SIG-M5 treated with dmso at 0.1 percent for 504 hours (cell line): ENCODE measurements around the gene FMN1.
"Not testable (repeated sequence)": the region's sequence is repeated elsewhere in the genome, so short reads cannot be mapped to it uniquely, and the experiment has no call there.

ENCODE experiments used
- DNase-seq: peaks from one replicate; lab custom pipeline; 2025; ENCODE audit not compliant: unreplicated experiment; lab: John Stamatoyannopoulos, UW

The FMN1 gene

DNA sequence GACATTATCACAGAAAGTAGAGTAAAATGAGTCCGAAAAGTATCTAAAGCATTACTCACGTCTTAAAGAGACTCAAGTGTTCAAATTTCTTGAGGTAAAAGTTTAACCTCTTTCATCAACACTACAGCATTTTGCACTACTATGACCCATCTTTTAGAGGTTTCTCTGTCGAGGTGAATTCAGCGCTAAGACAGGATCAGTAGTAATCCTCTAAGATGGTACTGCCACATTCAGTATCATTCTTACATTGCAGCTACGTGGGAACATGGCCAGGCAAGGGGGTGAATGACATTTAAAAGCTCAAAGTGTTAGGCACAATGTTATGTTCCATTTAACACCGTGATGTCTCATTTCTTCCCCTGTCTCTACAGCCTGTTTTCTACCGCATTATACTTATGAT, 210.8 kb downstream of the FMN1 start:
- no peak for DNase-seq

- no peak for DNase-seq
Observed at GRCh38 chr15:32982001-32982400, 212.5 kb downstream of the FMN1 start.

- no peak for DNase-seq
Observed at GRCh38 chr15:32981536-32981935, 213.0 kb downstream of the FMN1 start.

GRCh38 chr15:32979710-32980109, 214.8 kb downstream of the FMN1 start:
- no peak for DNase-seq

DNA sequence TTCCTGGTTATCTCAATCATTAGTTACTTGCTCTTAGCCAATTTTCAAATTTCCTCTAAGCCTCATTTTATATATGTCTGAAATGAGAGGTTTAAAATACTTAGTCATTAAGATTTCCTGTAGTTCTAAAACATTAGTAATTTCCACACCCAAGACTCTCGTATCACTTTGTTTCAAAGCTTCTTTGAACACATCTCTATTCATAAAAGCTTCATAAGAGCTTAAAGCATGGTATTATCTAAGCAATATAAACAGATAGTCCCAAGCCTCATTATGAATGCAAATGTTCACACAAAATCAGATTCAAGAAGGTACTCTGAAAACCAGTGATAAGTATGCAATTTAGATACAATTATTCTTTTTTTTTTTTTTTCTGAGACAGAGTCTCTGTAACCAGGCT, 217.0 kb downstream of the FMN1 start:
- no peak for DNase-seq

- no peak for DNase-seq
Observed at GRCh38 chr15:32974691-32975090, 219.8 kb downstream of the FMN1 start.

DNA sequence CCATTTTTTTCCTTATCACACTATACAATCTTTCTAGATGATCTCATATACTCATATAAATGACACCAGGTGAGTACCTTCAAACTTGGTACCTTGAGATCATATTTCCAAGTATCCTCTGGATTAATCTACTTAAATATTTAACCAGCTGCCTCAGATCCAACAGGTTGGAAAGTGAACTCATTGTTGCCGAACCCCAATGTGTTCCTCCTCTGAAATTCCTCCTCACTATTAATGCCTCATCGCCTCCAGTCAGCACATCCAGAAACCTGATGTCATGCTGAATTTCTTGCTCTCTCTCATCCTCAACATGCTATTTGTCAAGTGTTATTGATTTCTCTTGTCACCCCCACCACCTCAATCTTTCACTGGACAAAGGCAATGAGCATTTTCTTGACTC, 221.8 kb downstream of the FMN1 start:
- DNase-seq: no peak

DNA sequence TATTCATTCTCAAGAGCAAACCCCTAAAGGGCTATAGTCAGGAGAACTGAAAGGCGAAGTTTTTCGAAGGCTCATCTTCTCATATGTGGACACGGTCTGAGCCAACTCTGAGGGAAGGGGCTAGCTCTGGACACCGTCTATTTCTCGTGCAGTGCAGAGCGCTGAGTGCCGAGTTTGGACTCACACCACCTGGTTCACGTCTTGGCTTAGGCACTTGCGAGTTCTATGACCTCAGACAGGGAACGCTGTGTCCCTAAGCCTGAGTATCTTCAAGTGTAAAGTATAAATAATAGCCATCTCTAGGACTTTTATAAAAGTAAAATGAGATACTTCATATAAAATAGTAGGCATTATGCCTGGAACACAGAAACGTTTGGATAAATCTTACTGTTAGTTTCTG, 223.7 kb downstream of the FMN1 start:
- no peak for DNase-seq

DNA sequence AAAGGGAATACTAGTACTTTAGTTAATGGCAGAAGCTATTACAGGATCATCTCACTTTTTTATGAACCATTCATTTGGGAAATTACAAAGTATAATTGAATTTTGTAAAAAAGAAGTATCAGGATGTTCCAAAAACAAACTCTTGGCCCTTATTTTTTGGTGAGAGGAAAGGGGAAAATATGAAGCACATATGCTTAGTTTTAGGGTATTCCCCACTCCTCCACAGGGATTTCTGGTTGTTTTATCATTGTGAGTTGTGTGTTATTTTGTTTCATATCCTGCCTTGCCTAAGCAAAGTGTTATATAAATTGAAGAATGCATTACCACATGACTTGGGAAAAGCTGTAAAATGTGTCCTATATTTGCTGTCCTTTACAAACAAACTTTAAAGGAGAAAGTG, 227.0 kb downstream of the FMN1 start:
- DNase-seq: no peak

DNA sequence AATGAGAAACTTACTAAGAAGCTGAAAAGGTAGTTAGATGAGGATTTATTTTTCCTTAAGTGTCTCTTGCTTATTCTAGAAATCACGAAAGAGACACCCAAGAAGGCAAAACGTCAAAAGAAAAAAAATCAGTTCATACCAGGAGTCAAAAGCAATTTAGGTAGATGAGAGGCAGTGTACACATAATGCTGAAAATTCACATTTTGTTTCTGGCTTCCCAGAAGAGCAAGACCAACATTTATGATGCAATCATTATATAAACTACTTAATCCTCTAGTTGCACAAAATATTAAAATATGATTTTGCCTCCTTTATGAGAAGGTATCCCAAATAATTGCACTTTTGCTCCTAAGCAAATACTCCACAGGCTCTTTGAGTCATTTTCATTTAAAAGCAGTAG, 228.0 kb downstream of the FMN1 start:
- no peak for DNase-seq

DNA sequence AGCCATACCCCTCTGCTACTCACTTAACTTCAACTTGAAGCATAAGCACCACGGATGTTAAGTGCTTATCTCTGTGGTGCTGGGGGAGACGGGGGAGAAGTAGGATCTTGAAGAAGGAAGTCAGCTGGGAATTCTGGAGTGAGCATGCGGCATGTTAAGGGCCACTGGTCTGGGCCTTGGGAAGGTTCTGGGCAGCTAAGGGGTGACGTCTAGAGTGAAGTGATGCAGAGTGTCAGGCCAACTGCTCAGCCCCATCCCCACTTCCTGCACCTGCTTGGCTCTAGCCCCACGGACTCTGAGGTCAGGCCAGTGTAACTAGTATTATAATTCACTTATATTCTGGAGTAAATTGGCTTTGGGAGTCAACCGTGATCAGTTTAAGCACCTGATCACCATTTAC, 228.6 kb downstream of the FMN1 start:
- no peak for DNase-seq

GRCh38 chr15:32959077-32959476, 235.4 kb downstream of the FMN1 start:
- no peak for DNase-seq

DNA sequence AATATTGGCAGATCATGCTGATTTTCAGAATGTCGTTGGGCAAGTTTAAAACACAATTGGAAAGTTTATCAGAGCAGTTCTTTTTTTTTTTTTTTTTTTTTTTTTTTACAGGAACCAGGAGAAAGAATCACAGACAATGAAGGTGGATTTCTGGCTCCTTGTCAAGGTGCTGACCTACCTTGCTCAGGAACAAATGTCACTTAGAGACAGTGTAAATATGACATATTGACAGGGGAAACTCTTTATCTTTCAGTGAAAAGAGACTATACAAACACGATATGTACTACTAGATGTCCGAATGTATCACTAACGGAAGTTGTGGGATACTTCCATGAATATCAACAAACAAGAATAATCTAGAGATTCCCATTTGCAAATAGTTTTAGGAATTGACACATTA, 237.3 kb downstream of the FMN1 start:
- no peak for DNase-seq

GRCh38 chr15:32956711-32957110, 237.8 kb downstream of the FMN1 start:
- DNase-seq: no peak

DNA sequence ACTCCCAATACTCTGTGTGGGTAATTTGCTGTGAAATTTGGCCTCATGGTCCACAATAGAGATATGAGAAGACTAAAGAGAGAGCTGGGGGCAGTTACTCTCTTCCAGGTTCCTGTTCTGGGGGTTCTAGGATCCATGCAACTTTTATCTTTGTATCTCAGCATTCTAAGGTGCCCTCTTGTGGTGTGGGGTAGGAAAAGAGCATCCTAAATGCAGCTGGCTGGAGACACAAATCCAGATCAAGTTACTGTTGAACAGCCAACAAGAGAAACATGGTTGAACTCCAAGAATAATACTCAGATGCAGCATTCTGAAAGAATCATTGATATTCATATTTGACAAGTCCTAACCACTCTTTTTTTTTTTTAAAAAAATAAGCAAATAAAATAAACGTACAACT, 238.5 kb downstream of the FMN1 start:
- peak; percentile 48 for DNase-seq

GRCh38 chr15:32953533-32953910, 241.0 kb downstream of the FMN1 start:
- no peak for DNase-seq

- no peak for DNase-seq
Observed at GRCh38 chr15:32952901-32953532, 241.5 kb downstream of the FMN1 start.

GRCh38 chr15:32951736-32952464, 242.6 kb downstream of the FMN1 start:
- no peak for DNase-seq

DNA sequence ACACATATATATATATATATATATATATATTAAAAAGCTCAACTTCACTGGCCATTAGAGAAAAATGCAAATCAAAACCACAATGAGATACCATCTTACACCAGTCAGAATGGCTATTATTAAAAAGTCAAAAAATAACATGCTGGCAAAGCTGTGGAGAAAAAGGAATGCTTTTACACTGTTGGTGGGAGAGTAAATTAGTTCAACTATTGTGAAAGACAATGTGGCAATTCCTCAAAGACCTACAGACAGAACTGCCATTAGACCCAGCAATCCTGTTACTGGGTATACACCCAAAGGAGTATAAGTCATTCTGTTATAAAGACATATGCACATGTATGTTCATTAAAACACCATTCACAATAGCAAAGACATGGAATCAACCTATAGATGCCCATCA, 244.5 kb downstream of the FMN1 start:
- not testable (repeated sequence) for DNase-seq

DNA sequence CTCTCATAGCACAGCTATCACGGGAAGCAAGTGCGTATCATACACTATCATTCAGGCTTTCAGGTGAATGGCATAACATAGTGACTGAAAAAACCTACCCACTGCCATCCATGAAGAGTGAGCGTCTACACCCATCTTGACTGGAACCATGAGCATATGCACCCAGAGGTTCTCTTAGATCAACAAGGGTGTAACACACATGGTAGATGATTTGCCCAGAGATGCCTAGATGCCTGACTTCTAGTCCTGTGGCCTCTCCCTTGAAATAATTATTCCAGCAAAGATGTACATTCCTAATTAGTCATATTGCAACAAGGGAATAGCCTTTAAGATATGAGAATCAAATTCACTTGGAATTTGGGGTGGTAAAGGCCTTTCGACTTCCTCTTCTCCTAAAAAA, 248.3 kb downstream of the FMN1 start:
- DNase-seq: no peak

DNA sequence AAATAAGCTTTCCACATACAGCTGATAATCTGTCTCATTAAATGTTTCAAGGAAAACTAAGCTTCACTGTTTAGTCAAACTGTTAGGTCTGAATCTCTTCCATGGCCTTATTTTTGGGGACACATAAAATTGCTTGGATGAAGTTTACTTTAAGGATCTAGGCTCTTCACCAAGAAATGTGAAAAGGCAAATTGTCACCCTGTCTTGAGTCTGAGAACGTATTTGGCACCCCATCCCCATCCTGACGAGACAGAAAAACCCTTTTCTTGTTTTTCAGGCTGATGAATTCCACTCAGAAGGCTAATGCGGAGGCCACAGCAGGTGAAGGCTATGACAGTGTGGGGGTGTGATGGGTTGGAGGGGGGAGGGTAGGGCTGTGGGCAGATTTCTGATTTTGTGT, 250.1 kb downstream of the FMN1 start:
- DNase-seq: no peak

DNA sequence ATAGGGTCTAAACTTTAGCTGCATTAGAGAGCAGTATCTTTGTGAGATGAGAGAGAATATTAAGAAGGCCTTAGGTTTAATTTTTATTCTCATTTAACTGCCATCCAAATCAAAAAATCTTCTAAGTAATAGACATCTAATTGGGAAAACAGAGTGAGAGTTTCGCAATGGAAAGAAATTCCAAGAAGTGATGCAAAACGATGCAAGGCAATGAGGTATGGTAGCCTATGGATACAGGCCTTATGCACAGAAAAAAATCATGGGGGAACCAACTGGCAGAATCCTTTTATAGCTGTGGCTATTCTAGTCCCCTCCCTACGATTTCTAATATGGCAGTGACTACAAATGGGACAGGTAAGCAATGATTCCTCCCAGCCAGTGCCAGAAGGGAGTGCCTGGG, 250.8 kb downstream of the FMN1 start:
- no peak for DNase-seq

DNA sequence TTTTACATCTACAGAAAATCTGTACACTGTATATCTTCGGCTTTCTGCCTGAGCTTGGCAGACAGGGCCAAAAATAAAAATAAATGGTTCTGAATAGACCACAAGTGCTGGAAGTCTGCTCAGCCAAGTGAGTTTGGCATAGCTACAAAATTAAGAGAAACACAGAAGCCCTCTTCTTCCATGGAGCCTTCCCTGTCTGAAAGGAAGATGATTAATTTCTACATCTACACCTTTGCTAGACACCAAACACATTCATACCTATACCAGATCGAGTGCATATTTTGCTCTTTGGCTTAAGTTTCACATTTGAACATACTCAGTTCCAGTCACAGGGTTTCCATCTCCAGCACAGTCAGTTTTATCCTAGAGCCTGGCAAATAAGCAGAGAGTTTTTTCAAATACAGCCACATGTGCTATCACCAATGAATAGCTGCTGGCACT, 252.1 kb downstream of the FMN1 start:
- no peak for DNase-seq
